ENCODE results near the gene STIMATE.

Gene STIMATE

DNA sequence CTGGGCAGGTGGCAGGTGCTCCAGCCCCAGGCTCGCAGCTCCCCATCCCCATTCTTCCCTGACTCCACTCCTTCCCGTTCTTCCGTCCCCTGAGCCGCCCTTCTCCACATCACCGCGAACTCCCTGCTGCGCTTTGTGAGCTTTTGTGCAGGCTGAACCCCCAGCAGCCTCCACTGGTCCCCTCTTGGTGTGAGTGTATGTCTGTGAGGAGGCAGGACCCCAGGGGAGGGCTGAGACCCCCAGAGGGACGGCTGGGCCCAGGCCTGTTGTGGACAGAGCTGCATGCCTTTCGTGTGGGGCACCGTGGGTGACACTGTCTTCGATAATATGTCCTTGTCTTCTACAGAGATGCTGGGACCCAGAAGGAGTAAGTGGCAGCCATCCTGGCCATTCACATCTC is 110.1 kb downstream of the STIMATE start:
- Histone ChIP-seq H3K36me3 (ENCODE audit: control insufficient read depth, low read length) (no peaks in the 10 kb centered on the region), H3K9me3 (ENCODE audit: control insufficient read depth, insufficient read depth, low read length) (no peaks in the 10 kb centered on the region), H3K27me3 (ENCODE audit: control insufficient read depth, low read length) (0 out of 2 replicates have a peak, but pooled peaks cover 6% of the 10 kb centered on the region), H4K20me1 (ENCODE audit: control insufficient read depth, insufficient read depth, low read depth, low read length) (no peaks in the 10 kb centered on the region), H3K79me2 (ENCODE audit: control insufficient read depth, low read length) (no peaks in the 10 kb centered on the region), H3K4me1 (ENCODE audit: control insufficient read depth, low read length) (no peaks in the 10 kb centered on the region), H3K4me2 (ENCODE audit: low read length) (no peak overlapping the region), H3F3A (ENCODE audit: control insufficient read depth, insufficient read depth) (no peaks in the 10 kb centered on the region), H3K9me2 (replicated peaks; ENCODE audit: control insufficient read depth, low read length) (no peaks in the 10 kb centered on the region), H3K4me3 (ENCODE audit: low read length) (no peak overlapping the region), H3K27ac (ENCODE audit: low read depth, low read length) (no peak overlapping the region)
- TF ChIP-seq, protein P1, sequence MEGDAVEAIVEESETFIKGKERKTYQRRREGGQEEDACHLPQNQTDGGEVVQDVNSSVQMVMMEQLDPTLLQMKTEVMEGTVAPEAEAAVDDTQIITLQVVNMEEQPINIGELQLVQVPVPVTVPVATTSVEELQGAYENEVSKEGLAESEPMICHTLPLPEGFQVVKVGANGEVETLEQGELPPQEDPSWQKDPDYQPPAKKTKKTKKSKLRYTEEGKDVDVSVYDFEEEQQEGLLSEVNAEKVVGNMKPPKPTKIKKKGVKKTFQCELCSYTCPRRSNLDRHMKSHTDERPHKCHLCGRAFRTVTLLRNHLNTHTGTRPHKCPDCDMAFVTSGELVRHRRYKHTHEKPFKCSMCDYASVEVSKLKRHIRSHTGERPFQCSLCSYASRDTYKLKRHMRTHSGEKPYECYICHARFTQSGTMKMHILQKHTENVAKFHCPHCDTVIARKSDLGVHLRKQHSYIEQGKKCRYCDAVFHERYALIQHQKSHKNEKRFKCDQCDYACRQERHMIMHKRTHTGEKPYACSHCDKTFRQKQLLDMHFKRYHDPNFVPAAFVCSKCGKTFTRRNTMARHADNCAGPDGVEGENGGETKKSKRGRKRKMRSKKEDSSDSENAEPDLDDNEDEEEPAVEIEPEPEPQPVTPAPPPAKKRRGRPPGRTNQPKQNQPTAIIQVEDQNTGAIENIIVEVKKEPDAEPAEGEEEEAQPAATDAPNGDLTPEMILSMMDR (IDR thresholded peaks at IDR 0.05; ENCODE audit: low read depth, low read length, poor library complexity, severe bottlenecking) = no peak
- TF ChIP-seq EZH2phosphoT487 (IDR thresholded peaks at IDR 0.05; ENCODE audit: borderline replicate concordance, low read length) = no peak
